Measurements from ENCODE around the gene PITPNM3.

DNA sequence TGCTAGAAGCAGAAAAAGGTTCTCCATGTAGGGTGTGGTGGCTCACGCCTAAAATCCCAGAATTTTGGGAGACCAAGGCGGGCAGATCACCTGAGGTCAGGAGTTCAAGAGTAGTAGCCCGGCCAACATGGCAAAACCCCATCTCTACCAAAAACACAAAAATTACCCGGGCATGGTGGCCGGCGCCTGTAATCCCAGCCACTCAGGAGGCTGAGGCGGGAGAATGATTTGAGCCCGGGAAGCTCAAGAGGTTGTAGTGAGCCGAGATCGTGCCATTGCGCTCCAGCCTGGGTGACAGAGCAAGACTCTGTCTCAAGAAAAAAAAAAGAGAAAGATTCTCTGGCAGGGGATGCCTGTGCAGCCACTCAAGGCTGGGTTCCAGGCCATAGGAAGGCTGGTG lies 54.2 kb downstream of the PITPNM3 start:
- no peak for TF ChIP-seq EZH2 (IDR thresholded peaks at IDR 0.05; ENCODE audit: low read length, missing control alignments)
- TF ChIP-seq, protein P1, sequence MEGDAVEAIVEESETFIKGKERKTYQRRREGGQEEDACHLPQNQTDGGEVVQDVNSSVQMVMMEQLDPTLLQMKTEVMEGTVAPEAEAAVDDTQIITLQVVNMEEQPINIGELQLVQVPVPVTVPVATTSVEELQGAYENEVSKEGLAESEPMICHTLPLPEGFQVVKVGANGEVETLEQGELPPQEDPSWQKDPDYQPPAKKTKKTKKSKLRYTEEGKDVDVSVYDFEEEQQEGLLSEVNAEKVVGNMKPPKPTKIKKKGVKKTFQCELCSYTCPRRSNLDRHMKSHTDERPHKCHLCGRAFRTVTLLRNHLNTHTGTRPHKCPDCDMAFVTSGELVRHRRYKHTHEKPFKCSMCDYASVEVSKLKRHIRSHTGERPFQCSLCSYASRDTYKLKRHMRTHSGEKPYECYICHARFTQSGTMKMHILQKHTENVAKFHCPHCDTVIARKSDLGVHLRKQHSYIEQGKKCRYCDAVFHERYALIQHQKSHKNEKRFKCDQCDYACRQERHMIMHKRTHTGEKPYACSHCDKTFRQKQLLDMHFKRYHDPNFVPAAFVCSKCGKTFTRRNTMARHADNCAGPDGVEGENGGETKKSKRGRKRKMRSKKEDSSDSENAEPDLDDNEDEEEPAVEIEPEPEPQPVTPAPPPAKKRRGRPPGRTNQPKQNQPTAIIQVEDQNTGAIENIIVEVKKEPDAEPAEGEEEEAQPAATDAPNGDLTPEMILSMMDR (conservative IDR thresholded peaks at IDR 0.05 in 1 of 2, IDR thresholded peaks at IDR 0.05 in 1 of 2; ENCODE audit: low read depth in 1 of 2, low read length in 2 of 2), result no peak

Measured in fibroblast of lung (primary cell).